Spleen (tissue), 7 donors: ENCODE measurements around the gene ALAD.

ENCODE experiments used
- POLR2A ChIP-seq, 3 donors: fragments of 450-650 bp; IDR thresholded peaks; one replicate each; pipeline ENCODE4 v1.5.1; 2017; ENCODE audit warnings: antibody characterized with exemption in 3 of 3, mild to moderate bottlenecking in 1 of 3
- TF ChIP-seq, protein P1 (sequence below), 11 experiments: fragments of 200-600 bp in 7 of 11; fragments of 450-650 bp in 4 of 11; sonication (generic) in 4 of 11; IDR thresholded peaks in 8 of 11; conservative IDR thresholded peaks in 3 of 11; 1 replicate in 7 of 11; 2 replicates in 4 of 11; pipeline versions ENCODE4 v1.4.0 to v1.8.0; 2016 to 2021; ENCODE audit warnings: antibody characterized with exemption in 11 of 11, inconsistent platforms in 4 of 11, mild to moderate bottlenecking in 1 of 11
- donor health status: DM: no; HTN: no; CAD: no; lungs with moderate emphysema.
- donor health status: DM: no; HTN: no; CAD: no.
- donor health status: DM: no; HTN: no; CAD: no.

DNA sequence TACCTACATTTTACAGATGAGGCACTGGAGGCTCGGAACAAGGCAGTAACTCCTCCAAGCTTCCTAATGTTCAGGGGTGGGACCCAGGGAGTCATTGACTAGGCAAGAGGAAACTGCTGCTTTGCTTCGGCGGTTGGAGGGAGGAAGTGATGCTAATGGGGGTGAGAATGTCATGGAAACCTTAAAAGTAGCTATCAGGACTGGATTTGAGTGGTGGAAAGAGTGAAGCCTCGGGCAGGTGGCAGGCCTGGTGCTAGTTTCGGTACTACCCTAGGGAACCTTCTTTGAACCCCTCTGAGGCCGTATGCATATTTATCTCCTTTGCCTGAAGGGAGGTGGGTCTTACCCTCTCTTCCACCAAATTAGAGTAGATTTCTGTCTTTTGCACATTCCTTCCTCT is 50.1 kb downstream of the ALAD start:
- TF ChIP-seq POLR2A (IDR thresholded peaks at IDR 0.05), result no peak
- TF ChIP-seq, protein P1, sequence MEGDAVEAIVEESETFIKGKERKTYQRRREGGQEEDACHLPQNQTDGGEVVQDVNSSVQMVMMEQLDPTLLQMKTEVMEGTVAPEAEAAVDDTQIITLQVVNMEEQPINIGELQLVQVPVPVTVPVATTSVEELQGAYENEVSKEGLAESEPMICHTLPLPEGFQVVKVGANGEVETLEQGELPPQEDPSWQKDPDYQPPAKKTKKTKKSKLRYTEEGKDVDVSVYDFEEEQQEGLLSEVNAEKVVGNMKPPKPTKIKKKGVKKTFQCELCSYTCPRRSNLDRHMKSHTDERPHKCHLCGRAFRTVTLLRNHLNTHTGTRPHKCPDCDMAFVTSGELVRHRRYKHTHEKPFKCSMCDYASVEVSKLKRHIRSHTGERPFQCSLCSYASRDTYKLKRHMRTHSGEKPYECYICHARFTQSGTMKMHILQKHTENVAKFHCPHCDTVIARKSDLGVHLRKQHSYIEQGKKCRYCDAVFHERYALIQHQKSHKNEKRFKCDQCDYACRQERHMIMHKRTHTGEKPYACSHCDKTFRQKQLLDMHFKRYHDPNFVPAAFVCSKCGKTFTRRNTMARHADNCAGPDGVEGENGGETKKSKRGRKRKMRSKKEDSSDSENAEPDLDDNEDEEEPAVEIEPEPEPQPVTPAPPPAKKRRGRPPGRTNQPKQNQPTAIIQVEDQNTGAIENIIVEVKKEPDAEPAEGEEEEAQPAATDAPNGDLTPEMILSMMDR (IDR thresholded peaks at IDR 0.05 in 8 of 11, conservative IDR thresholded peaks at IDR 0.05 in 3 of 11), result no peak
